PC-3 (cell line): Measurements from ENCODE around the gene PSMA2.

Experiments used
- EZH2 ChIP-seq: fragments of 300-600 bp; sonication (generic); IDR thresholded peaks from one replicate; pipeline ENCODE4 v1.6.1; 2017; ENCODE audit warnings: antibody characterized with exemption, mild to moderate bottlenecking, low read length; ENCODE audit not compliant: unreplicated experiment
- EZH2phosphoT487 ChIP-seq: fragments of 300-600 bp; sonication (generic); IDR thresholded peaks from 2 replicates; pipeline ENCODE4 v1.6.1; 2018; ENCODE audit warnings: mild to moderate bottlenecking, antibody characterized with exemption, low read length, borderline replicate concordance
- TF ChIP-seq, protein P1 (sequence below): fragments of 300-600 bp; sonication (generic); conservative IDR thresholded peaks from 2 replicates; pipeline ENCODE4 v1.5.1; 2017; ENCODE audit warnings: antibody characterized with exemption, low read depth, mild to moderate bottlenecking, low read length

DNA sequence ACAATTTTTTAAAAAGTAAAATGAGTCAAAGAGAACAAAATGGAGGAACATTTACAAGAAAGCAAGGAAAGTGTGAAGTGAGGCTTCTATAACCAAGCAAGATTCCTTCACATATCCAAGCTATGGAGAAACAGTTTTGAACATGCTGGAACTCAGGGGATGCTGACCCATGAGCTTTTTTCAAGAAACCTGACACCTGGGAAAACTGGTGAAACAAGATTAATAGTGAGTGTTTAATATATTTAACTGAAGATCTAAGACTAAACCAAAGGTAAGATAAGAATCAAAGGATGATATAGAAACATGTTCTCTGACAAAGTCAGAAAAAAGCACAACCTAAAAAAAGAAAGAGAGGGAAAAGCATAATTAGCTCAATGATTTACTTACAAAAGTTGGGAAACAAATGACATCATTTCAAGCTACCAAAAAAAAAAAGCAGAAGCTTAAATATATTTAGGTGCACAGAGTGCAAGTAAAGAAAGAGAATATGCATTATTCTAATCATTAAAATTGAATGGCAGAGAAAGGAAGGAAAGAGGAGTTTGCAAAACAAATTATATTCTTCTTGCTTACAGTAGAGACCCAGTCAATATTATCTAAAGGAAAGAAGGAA lies 45.0 kb downstream of the PSMA2 start:
- TF ChIP-seq, protein P1, sequence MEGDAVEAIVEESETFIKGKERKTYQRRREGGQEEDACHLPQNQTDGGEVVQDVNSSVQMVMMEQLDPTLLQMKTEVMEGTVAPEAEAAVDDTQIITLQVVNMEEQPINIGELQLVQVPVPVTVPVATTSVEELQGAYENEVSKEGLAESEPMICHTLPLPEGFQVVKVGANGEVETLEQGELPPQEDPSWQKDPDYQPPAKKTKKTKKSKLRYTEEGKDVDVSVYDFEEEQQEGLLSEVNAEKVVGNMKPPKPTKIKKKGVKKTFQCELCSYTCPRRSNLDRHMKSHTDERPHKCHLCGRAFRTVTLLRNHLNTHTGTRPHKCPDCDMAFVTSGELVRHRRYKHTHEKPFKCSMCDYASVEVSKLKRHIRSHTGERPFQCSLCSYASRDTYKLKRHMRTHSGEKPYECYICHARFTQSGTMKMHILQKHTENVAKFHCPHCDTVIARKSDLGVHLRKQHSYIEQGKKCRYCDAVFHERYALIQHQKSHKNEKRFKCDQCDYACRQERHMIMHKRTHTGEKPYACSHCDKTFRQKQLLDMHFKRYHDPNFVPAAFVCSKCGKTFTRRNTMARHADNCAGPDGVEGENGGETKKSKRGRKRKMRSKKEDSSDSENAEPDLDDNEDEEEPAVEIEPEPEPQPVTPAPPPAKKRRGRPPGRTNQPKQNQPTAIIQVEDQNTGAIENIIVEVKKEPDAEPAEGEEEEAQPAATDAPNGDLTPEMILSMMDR = no peak
- no peak for TF ChIP-seq EZH2
- no peak for TF ChIP-seq EZH2phosphoT487
